GM23248 (cell line): ENCODE measurements around the gene TC2N.

Experiments
- EZH2 ChIP-seq: fragments of 200-600 bp; sonication (generic); IDR thresholded peaks from 2 replicates; pipeline ENCODE4 v1.6.1; 2018; ENCODE audit warnings: antibody characterized with exemption, mild to moderate bottlenecking; ENCODE audit not compliant: insufficient read depth, poor library complexity, severe bottlenecking
- EZH2phosphoT487 ChIP-seq: fragments of 200-600 bp; sonication (generic); IDR thresholded peaks from 2 replicates; pipeline ENCODE4 v1.6.1; 2018; ENCODE audit warnings: antibody characterized with exemption, moderate library complexity, mild to moderate bottlenecking, low read depth; ENCODE audit not compliant: insufficient read depth

DNA sequence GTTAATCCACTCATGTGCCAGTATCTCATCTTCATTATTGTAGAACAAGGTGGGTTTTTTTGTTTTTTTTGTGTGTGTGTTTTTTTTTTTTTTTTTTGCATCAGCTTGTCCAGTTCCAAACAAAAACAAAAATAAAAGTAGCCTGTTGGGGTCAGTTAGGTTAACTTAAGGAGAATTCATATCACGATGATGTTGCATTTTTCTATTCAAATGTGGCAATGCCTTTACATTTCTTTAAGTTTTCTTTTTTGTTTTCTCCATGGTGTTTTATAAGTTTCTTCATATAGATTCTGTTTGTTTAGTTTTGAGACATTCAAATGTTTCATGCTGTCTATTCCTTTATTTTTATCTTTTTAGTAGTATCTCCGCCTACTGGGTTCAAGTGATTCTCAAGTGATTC lies 119.3 kb downstream of the TC2N start:
- TF ChIP-seq EZH2 (no peak), EZH2phosphoT487 (no peak)
